DMS153 treated with DMSO at 0.1 percent for 48 hours (cell line): ENCODE measurements around the gene CRACDL.
"Not testable (repeated sequence)": the region's sequence is repeated elsewhere in the genome, so short reads cannot be mapped to it uniquely, and the experiment has no call there.

Experiments
- DNase-seq: peaks from one replicate; lab custom pipeline; 2025; ENCODE audit not compliant: unreplicated experiment; lab: John Stamatoyannopoulos, UW

The CRACDL gene

GRCh38 chr2:98759338-98759737, 176.7 kb downstream of the CRACDL start:
- no peak for DNase-seq

- DNase-seq, result no peak
Measured at GRCh38 chr2:98757904-98758421, 178.1 kb downstream of the CRACDL start.

- no peak for DNase-seq
Measured at GRCh38 chr2:98753801-98754200, 182.2 kb downstream of the CRACDL start.

- not testable (repeated sequence) for DNase-seq
Measured at GRCh38 chr2:98752711-98753110, 183.3 kb downstream of the CRACDL start.

- DNase-seq, result no peak
Measured at GRCh38 chr2:98751748-98752147, 184.3 kb downstream of the CRACDL start.

- no peak for DNase-seq
Measured at GRCh38 chr2:98750593-98751282, 185.3 kb downstream of the CRACDL start.

GRCh38 chr2:98749066-98749450, 187.0 kb downstream of the CRACDL start:
- DNase-seq, result no peak

GRCh38 chr2:98748292-98749065, 187.5 kb downstream of the CRACDL start:
- DNase-seq, result no peak

- no peak for DNase-seq
Measured at GRCh38 chr2:98747888-98748287, 188.1 kb downstream of the CRACDL start.

- DNase-seq, result no peak
Measured at GRCh38 chr2:98746426-98746825, 189.6 kb downstream of the CRACDL start.

- DNase-seq, result no peak
Measured at GRCh38 chr2:98744595-98744994, 191.4 kb downstream of the CRACDL start.
